Uterus (tissue), 4 donors: ENCODE measurements around the gene SIRT3. TPM values are rescaled to one million over a fixed set of nuclear protein-coding genes. Genes with fewer than 3 reads are reported as not detected.
A peak's percentile ranks its signal among the peaks of the same experiment; 100 is the strongest.
"Not testable (repeated sequence)": the region's sequence is repeated elsewhere in the genome, so short reads cannot be mapped to it uniquely, and the experiment has no call there.

Experiments used
- DNase-seq, 2 donors: peaks; one replicate each; pipeline ENCODE4 v3.0.0-alpha.2; 2019 to 2020
- H3K27ac ChIP-seq, 2 donors: fragments of 200-600 bp; sonication (generic); 1 replicate in 1 of 2; 2 replicates in 1 of 2; pipeline ENCODE4 v1.5.1; 2016 to 2018
- H3K27me3 ChIP-seq, 2 donors: fragments of 200-600 bp; sonication (generic); one replicate each; pipeline ENCODE4 v1.5.1; 2018 to 2019; ENCODE audit warnings: control low read depth in 1 of 2
- H3K36me3 ChIP-seq, 2 donors: fragments of 200-600 bp; sonication (generic); one replicate each; pipeline ENCODE4 v1.5.1; 2019; ENCODE audit warnings: control low read depth in 1 of 2
- H3K4me1 ChIP-seq, 2 donors: fragments of 200-600 bp; sonication (generic); one replicate each; pipeline ENCODE4 v1.5.1; 2018 to 2019; ENCODE audit warnings: control low read depth in 1 of 2
- H3K4me3 ChIP-seq, 2 donors: fragments of 200-600 bp; sonication (generic); 1 replicate in 1 of 2; 2 replicates in 1 of 2; pipeline ENCODE4 v1.5.1; 2018 to 2019; ENCODE audit warnings: mild to moderate bottlenecking in 1 of 2
- H3K9me3 ChIP-seq, 2 donors: fragments of 200-600 bp; sonication (generic); one replicate each; pipeline ENCODE4 v1.5.1; 2019; ENCODE audit warnings: control low read depth in 1 of 2
- CTCF ChIP-seq, 4 experiments: fragments of 200-600 bp in 2 of 4; fragments of 450-650 bp in 2 of 4; sonication (generic) in 2 of 4; IDR thresholded peaks; one replicate each; pipeline ENCODE4 v1.5.1; 2016 to 2019; ENCODE audit warnings: antibody characterized with exemption in 4 of 4, mild to moderate bottlenecking in 2 of 4, moderate library complexity in 1 of 4
- POLR2A ChIP-seq, 2 donors: fragments of 450-650 bp; IDR thresholded peaks; one replicate each; pipeline ENCODE4 v1.6.1; 2016; ENCODE audit warnings: antibody characterized with exemption in 2 of 2, mild to moderate bottlenecking in 1 of 2, moderate library complexity in 1 of 2
- intact Hi-C: fragments of 100-400 bp; cut with DNase I; formaldehyde crosslinking; loops from one replicate; pipeline ENCODE4 v1.15.1; 2023; ENCODE audit warnings: low total_unique reads
- total RNA-seq, 4 donors: library from RNA; depleted of rRNA in 3 of 4; stranded (reverse); fragments of >200 nt in 3 of 4; gene quantifications; one replicate each; pipeline versions ENCODE4 v1.1.0 to v1.2.4, GENCODE V29; 2014 to 2023
- donor health status: DM: yes; HTN: yes; CAD: no.

Gene SIRT3
- total RNA-seq, 4 donors from 2014 or later, result 1.5 to 25.9 (median 9.8) TPM

- H3K4me3 ChIP-seq, result no peak overlapping the region
- no peaks in the 10 kb centered on the region for H3K36me3 ChIP-seq
- H3K27me3 ChIP-seq, result no peaks in the 10 kb centered on the region
- H3K27ac ChIP-seq, result no peak overlapping the region
- no peak for DNase-seq
- no peaks in the 10 kb centered on the region for H3K9me3 ChIP-seq
- intact Hi-C loops, result no loop called here
- H3K4me1 ChIP-seq, result no peaks in the 10 kb centered on the region
- TF ChIP-seq POLR2A (IDR thresholded peaks at IDR 0.05) (no peak), CTCF (IDR thresholded peaks at IDR 0.05) (no peak)
These were observed 38.4 kb downstream of the SIRT3 start for GRCh38 chr11:197741-198235.

- Histone ChIP-seq H3K36me3 (no peaks in the 10 kb centered on the region), H3K4me3 (no peak overlapping the region), H3K27ac (no peak overlapping the region), H3K4me1 (no peaks in the 10 kb centered on the region), H3K9me3 (no peaks in the 10 kb centered on the region), H3K27me3 (no peaks in the 10 kb centered on the region)
- intact Hi-C loops, result no loop called here
- DNase-seq, result no peak
- TF ChIP-seq POLR2A (IDR thresholded peaks at IDR 0.05), result no peak
- TF ChIP-seq CTCF (IDR thresholded peaks at IDR 0.05), result no peak
These were observed 39.1 kb downstream of the SIRT3 start for GRCh38 chr11:196786-197731.

- H3K9me3 ChIP-seq, H3K27ac ChIP-seq, H3K36me3 ChIP-seq, H3K27me3 ChIP-seq, H3K4me3 ChIP-seq, intact Hi-C loops, H3K4me1 ChIP-seq: not testable (repeated sequence)
- DNase-seq, result peak in 1 of 2 donors; percentile 12
These were observed 42.7 kb downstream of the SIRT3 start for GRCh38 chr11:193481-193880.

GRCh38 chr11:192674-193128, 43.4 kb downstream of the SIRT3 start, which contains the start of gene SCGB1C1:
Gene SCGB1C1, plus strand, starts transcription at chr11:193078. Its CDS starts 22 bp downstream, at chr11:193100.
- H3K36me3 ChIP-seq, DNase-seq, H3K4me3 ChIP-seq, H3K27me3 ChIP-seq, H3K27ac ChIP-seq, intact Hi-C loops, H3K9me3 ChIP-seq, H3K4me1 ChIP-seq: not testable (repeated sequence)

- H3K27ac ChIP-seq, H3K4me1 ChIP-seq, H3K4me3 ChIP-seq, H3K9me3 ChIP-seq, H3K36me3 ChIP-seq, H3K27me3 ChIP-seq, intact Hi-C loops: not testable (repeated sequence)
- peak in 3 of 4 experiments; percentile 12 to 35 (median 29) for TF ChIP-seq CTCF (IDR thresholded peaks at IDR 0.05)
- DNase-seq, result peak in 1 of 2 donors; percentile 41
These were observed 44.4 kb downstream of the SIRT3 start for GRCh38 chr11:191490-192478.

- H3K27me3 ChIP-seq, intact Hi-C loops: not testable (repeated sequence)
- DNase-seq, result peak in 1 of 2 donors; percentile 10
These were observed 45.6 kb downstream of the SIRT3 start for GRCh38 chr11:190546-190945.

GRCh38 chr11:189843-190311, 46.3 kb downstream of the SIRT3 start:
- H3K36me3 ChIP-seq, intact Hi-C loops, H3K9me3 ChIP-seq, H3K4me1 ChIP-seq, H3K27me3 ChIP-seq, H3K4me3 ChIP-seq, H3K27ac ChIP-seq: not testable (repeated sequence)
- peak in 1 of 2 donors; percentile 20 for DNase-seq

More at GRCh38 chr11:190546-190945, 45.6 kb downstream of the SIRT3 start:
- not testable (repeated sequence) for H3K36me3 ChIP-seq, H3K27ac ChIP-seq, H3K9me3 ChIP-seq, H3K4me3 ChIP-seq, H3K4me1 ChIP-seq

- H3K4me1 ChIP-seq, H3K4me3 ChIP-seq, intact Hi-C loops, DNase-seq, H3K36me3 ChIP-seq, H3K9me3 ChIP-seq, H3K27me3 ChIP-seq, H3K27ac ChIP-seq: not testable (repeated sequence)
These were observed 46.9 kb downstream of the SIRT3 start for GRCh38 chr11:189200-189783.
